ENCODE measurements around the gene TAS1R2.

Gene TAS1R2

GRCh38 chr1:18819203-18819602, 40.3 kb downstream of the TAS1R2 start:
- no peak for DNase-seq

DNA sequence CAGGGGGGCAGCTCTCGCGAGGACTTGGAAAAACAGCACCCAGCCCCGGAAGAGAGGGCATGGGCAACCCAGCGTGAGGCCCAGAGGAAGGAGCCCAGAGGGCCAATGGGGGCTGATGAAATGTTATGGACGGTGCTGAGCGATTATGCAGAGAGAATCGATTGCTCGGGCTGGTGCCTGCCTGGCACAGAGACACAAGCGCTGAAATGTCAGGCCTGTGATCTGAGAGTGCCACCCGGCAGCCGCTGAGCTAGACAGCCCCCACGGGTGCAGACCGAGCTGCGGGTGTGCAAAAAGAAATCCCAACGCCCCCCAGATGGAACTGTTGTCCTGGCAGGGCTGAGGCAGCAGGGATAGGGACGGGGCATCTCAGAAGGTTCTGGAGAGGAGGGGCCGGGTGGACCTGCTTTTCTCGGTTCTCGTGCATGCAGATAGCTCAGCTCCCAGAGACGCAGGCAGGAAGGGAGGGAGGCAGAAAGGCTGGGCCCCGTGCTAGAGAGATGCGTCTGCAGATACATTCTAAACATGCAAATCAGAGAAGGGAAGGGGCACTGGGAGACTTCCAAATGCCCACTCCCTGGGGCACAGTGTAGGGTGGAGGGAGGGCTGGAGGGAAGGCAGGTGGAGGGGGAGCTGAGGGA, 41.5 kb downstream of the TAS1R2 start:
- DNase-seq = no peak

DNA sequence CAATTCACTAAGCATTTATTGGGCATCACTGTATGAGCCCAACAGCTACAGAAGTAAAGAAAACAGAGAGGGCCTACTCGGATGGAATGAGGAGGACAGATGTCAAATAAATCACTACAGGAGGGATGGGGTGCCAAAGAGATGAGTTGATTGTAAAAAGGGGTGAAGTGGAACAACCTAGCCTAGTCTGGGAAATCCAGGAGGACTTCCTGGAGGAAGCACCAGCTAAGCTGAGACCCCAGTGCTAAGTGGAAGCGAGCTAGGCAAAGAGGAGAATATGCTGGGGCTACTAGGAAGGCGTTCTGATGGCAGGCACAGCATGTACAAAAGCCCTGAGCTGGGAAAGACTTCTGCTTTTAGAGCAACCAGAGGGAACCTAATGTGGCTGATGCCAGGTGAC, 42.1 kb downstream of the TAS1R2 start:
- DNase-seq = no peak

- DNase-seq = no peak
These were observed 42.7 kb downstream of the TAS1R2 start for GRCh38 chr1:18816808-18817207.

- no peak for DNase-seq
These were observed 44.5 kb downstream of the TAS1R2 start for GRCh38 chr1:18814874-18815531.

- DNase-seq = no peak
These were observed 45.0 kb downstream of the TAS1R2 start for GRCh38 chr1:18814425-18814824.

- no peak for DNase-seq
These were observed 47.0 kb downstream of the TAS1R2 start for GRCh38 chr1:18812453-18812939.

DNA sequence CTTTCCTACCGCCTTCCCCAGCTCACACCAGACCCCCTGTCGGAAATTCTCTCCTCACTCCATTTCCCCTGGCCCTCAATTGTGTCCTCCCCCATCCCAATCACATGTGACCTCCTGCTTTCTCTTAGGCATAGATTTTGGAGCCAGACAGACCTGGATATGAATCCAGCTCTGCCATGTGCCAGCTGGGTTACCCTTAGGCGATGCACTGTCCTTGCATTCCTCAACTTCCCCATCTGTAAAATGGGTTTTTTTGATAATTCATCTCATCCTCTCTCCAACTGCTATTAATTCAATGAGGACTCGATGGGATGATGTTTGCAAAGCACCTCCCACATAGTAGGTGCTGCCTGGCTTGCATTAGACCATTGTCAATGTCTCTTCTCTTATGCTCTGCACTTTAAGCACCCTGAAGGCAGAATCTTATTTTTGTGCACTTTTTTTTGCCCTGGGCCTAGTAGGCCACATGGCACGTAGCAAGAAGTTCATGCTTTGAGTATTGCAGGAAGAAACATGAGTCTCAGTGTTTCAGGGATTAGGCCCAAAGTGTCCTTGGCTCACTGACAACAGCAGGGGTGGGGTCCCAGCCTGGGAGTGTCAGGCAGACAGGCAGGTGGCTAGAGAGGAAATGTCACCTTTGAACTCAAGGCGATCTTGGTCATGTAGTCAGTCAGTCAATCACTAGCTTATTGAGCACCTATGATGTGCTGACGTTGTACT, 47.6 kb downstream of the TAS1R2 start:
- DNase-seq = no peak

- DNase-seq = no peak
These were observed 49.2 kb downstream of the TAS1R2 start for GRCh38 chr1:18809953-18810899.

DNA sequence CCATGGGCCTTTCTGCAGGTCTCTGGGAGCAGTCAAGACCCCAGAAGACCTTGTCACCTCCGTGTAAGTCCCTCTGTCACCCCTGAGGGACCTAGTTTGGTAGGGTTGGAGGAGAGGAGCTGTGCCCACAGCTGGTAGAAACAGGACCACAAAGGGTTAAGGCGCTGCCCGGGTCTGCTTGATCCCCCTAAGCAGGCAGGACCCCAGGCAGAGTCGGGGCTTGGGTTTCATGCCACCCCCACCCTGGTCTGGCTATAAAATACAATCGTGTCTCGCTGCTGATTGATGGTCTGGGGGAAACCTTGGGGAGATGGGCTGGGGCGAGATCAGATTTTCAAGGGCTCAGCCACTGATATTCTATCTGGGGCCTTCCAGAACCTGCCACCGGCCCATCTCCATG, 50.9 kb downstream of the TAS1R2 start:
- DNase-seq = no peak

DNA sequence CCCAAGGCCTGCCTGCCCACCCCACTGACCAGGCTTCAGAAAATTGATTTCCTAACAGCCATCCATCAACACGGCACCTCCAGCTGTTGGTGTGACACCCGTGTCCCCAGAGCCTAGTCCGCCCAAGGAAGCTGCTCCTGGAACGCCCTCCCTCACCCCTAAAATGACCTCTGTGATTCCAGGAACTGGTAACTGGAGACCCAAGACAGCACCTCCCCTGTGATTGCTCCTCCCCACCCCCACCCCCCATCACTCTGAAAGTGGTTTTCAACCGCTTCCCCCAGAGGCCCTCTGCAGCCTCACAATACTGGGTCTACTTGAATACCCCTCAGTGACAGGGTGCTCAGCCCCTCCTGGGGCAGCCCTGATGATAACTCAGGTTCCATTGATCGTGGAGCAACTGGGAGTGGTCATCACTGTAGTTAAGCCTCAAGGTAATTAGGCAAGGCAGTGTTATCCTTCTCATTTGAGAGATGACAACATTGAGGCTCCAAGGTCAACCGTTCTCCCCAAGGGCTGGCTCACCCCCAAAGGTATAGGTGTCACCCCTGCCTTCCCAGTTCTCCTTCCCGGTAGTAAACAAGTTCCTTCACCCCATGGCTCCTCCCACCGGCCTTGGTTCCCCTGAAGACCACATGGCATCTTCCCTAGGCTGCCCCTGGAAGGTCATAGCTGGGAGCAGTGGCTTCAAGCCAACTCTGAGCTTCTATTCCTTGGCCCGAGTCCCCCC, 52.0 kb downstream of the TAS1R2 start:
- no peak for DNase-seq

GRCh38 chr1:18805925-18806849, 53.3 kb downstream of the TAS1R2 start:
- no peak for DNase-seq

DNA sequence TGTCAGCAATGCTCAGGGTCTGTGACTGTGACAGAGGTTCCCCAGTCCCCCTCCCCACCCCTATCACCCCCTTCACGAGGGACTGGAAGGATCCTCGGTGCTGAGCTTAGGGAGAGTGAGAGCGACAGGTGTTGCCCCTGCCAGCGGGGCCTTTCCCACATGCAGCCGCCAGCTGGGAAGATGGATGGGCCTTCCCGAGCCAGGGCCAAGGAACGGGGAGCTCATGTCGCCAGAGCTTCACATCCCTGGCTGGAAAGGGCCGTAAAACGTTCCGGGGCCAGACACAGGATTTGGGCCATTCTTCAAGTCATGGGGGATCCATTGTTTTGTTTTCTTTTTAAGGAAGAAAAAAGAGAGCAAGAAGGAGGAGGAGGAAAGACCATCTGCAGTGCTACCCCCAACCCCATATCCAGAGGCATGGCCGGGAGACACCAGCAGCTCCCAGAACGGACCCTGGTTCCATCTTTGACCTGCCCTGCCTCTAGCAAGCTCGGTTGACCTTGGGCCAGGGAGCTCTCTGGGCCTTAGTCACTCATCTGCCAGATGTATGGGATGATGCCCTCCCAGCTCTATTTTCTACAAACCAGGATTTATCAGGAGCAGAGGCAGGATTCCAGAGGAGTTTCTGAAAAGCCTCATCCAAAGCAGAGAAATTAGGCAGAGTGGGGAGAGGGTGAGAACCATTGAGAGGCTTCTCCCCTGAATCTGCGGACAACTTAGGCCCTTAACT, 54.1 kb downstream of the TAS1R2 start:
- DNase-seq = no peak

DNA sequence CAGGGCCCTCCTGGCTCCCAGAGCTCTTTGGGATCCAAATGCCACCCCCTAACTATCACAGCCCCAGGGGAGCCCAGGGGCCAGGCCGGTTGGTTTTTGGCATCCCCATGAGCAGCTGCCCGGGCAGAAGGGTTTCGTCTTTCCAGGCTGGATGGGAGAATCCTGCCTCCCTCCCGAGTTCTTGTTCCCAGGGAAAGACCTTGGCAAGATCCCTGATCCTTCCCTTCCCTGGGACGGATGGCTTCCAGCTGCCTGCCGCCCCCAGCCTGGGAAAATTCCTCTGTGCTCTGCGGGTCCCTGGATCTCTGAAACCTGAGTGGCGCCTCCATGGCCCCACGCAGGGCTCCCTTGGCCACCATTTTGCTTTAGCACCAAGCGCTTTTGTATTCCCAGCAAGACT, 55.6 kb downstream of the TAS1R2 start:
- no peak for DNase-seq

DNA sequence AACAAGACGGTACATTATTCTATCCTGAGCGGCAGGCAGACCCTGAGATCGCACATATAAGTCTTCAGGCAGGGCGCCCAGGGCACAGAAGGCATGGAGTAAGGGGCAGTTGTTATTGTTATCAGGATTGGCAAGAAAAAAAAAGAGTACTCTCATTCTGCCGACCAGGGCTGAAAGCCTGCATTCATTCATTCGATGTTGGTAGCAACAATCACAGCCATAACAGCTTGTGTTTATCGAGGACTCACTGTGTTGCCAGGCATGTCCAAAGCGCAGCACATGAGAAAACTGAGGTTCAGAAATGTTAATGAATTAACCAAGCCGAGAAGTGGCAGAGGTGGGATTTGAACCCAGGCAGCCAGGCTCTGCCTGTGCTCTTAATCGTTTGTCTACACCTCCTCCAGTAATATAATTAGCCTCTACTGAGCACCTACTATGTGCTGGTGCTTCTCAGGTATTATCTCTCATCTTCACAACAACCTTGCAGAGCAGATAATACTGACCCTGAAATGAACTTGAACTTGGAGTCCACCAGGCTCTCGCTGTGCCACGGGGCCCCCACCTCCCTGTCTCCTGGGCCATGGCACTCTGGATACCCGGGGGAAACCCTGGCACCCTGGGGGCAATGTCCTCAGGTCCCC, 56.2 kb downstream of the TAS1R2 start:
- no peak for DNase-seq

GRCh38 chr1:18802231-18802630, 57.2 kb downstream of the TAS1R2 start:
- no peak for DNase-seq

DNA sequence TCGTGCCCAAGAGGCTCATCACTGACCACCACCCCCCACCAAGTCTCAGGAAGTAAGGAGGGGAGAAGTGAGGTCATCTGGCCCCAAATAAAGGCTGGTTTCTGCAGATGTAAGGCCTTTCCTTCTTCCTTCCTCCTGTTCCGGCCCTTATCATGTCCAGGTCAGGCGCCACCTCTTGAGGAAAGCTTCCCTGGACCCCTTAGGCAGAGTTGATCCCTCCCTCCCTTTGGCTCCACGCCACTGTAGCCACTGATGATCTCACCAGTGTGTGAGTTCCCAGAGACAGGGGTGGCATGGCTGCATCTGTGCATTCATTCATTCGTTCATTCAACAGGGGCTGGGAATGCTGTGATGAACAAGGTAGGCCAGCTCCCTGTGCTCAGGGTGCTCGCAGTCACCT, 59.2 kb downstream of the TAS1R2 start:
- no peak for DNase-seq

DNA sequence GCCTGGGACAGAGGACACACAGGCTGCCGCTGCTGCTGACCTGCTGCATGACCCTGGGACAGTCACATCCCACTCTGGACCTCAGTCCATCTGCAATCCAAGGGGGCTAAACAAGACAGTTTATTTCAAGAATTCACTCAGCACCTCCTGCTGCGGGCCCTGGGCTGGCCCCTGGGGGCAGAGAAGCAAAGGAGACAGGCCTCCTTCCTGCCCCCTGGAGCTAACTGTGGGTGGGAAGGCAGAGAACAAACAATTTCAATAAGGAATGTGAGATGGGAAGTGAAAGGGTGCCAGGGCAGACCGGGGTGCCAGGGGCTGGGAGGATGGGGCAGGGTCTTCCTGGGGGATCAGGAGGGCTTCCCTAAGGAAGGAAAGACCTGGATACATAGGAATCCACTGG, 60.0 kb downstream of the TAS1R2 start:
- DNase-seq = no peak

DNA sequence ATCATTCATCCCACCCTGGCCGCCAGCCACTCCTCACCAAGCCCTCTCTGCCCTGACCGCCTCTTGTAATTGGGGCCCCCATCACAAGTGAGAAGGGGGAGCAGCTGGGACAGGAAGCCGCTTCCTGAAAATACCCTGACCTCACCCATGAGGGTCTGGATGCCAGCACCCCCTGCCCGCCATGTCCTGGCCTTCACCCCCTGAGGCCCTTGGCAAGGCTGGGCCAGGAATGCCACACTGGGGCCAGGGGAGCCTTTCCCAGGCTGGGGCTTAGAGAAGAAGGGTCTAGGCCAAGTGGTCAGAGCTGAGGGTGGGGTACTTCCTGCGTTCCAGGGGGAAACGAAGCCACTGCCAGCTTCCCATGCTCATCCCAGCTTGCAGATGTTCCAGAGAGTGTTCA, 60.5 kb downstream of the TAS1R2 start:
- DNase-seq = no peak

- DNase-seq = no peak
These were observed 60.9 kb downstream of the TAS1R2 start for GRCh38 chr1:18798533-18798932.

All from central memory CD4-positive, alpha-beta T cell (primary cell).